Ascending aorta (tissue), 2 donors: ENCODE data around the gene LCLAT1. TPM values are rescaled to one million over a fixed set of nuclear protein-coding genes. Genes with fewer than 3 reads are reported as not detected.
"Not testable (repeated sequence)": the region's sequence is repeated elsewhere in the genome, so short reads cannot be mapped to it uniquely, and the experiment has no call there.

Experiments used
- DNase-seq, 2 donors: peaks; one replicate each; pipeline ENCODE4 v3.0.0-alpha.2; 2019; ENCODE audit warnings: low spot score in 2 of 2
- H3K27ac ChIP-seq, 2 donors: fragments of 200-600 bp; sonication (generic); one replicate each; pipeline ENCODE4 v1.5.1; 2016 to 2017; ENCODE audit warnings: mild to moderate bottlenecking in 1 of 2
- H3K27me3 ChIP-seq: fragments of 200-600 bp; sonication (generic); one replicate; pipeline ENCODE4 v1.5.1; 2017
- H3K36me3 ChIP-seq, 2 donors: fragments of 200-600 bp; sonication (generic); one replicate each; pipeline ENCODE4 v1.5.1; 2016
- H3K4me1 ChIP-seq, 2 donors: fragments of 200-600 bp; sonication (generic); one replicate each; pipeline ENCODE4 v1.5.1; 2016 to 2017; ENCODE audit warnings: mild to moderate bottlenecking in 1 of 2
- H3K4me3 ChIP-seq, 2 donors: fragments of 200-600 bp; sonication (generic); one replicate each; pipeline ENCODE4 v1.5.1; 2016 to 2017; ENCODE audit warnings: mild to moderate bottlenecking in 1 of 2
- H3K9me3 ChIP-seq, 2 donors: fragments of 200-600 bp; sonication (generic); one replicate each; pipeline ENCODE4 v1.5.1; 2016
- intact Hi-C: fragments of 100-400 bp; cut with DNase I; formaldehyde crosslinking; loops from one replicate; pipeline ENCODE4 v1.15.1; 2023
- total RNA-seq: library from RNA; depleted of rRNA; stranded (reverse); fragments of >200 nt; gene quantifications from one replicate; pipeline ENCODE4 v1.1.0, GENCODE V29; 2016
- TF ChIP-seq, protein P1 (sequence below), 3 experiments: fragments of 200-600 bp in 2 of 3; fragments of 450-650 bp in 1 of 3; sonication (generic) in 2 of 3; IDR thresholded peaks; one replicate each; pipeline ENCODE4 v1.5.1; 2016 to 2019; ENCODE audit warnings: antibody characterized with exemption in 3 of 3, mild to moderate bottlenecking in 1 of 3, moderate library complexity in 1 of 3

Gene LCLAT1
- total RNA-seq, 1 donor from 2014 or later: 9.8 TPM

DNA sequence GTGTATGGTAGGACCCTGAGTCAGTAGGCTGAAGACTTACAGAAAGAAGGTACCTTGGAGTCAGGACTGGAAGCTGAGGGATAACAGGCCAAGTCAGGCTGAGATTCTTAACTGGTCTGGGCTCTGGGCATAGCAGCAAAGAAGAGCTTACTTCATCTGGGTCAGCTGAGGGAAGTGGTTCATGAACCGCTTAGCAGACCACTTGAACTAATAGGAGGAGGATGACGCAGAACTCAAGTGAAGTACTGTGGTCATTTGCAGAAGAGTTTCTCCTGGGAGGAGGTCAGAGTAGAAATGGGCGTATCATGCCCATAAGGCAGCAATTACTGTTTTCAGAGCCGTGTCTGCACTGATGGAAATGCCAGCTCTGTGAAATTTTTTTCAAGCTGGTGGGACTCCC, 164.5 kb downstream of the LCLAT1 start:
- peak overlapping the region in 1 of 2 donors; percentile 1 for H3K27ac ChIP-seq
- intact Hi-C loops: no loop called here
- no peaks in the 10 kb centered on the region for H3K4me1 ChIP-seq
- no peaks in the 10 kb centered on the region for H3K27me3 ChIP-seq
- DNase-seq: no peak
- no peaks in the 10 kb centered on the region for H3K9me3 ChIP-seq
- H3K36me3 ChIP-seq: no peaks in the 10 kb centered on the region
- H3K4me3 ChIP-seq: no peak overlapping the region
- TF ChIP-seq, protein P1, sequence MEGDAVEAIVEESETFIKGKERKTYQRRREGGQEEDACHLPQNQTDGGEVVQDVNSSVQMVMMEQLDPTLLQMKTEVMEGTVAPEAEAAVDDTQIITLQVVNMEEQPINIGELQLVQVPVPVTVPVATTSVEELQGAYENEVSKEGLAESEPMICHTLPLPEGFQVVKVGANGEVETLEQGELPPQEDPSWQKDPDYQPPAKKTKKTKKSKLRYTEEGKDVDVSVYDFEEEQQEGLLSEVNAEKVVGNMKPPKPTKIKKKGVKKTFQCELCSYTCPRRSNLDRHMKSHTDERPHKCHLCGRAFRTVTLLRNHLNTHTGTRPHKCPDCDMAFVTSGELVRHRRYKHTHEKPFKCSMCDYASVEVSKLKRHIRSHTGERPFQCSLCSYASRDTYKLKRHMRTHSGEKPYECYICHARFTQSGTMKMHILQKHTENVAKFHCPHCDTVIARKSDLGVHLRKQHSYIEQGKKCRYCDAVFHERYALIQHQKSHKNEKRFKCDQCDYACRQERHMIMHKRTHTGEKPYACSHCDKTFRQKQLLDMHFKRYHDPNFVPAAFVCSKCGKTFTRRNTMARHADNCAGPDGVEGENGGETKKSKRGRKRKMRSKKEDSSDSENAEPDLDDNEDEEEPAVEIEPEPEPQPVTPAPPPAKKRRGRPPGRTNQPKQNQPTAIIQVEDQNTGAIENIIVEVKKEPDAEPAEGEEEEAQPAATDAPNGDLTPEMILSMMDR (IDR thresholded peaks at IDR 0.05): no peak

- Histone ChIP-seq H3K36me3 (no peaks in the 10 kb centered on the region), H3K4me1 (no peaks in the 10 kb centered on the region), H3K9me3 (no peaks in the 10 kb centered on the region), H3K27ac (no peak overlapping the region), H3K27me3 (no peaks in the 10 kb centered on the region), H3K4me3 (no peak overlapping the region)
- TF ChIP-seq, protein P1 (IDR thresholded peaks at IDR 0.05): no peak
- no peak for DNase-seq
- intact Hi-C loops: no loop called here
These were observed 165.3 kb downstream of the LCLAT1 start for GRCh38 chr2:30612371-30612770.

GRCh38 chr2:30613001-30613400, 166.0 kb downstream of the LCLAT1 start:
- Histone ChIP-seq H3K4me1 (no peaks in the 10 kb centered on the region), H3K4me3 (no peak overlapping the region), H3K27ac (no peak overlapping the region), H3K36me3 (no peaks in the 10 kb centered on the region), H3K27me3 (no peaks in the 10 kb centered on the region), H3K9me3 (no peaks in the 10 kb centered on the region)
- TF ChIP-seq, protein P1 (IDR thresholded peaks at IDR 0.05): no peak
- intact Hi-C loops: no loop called here
- no peak for DNase-seq

GRCh38 chr2:30614227-30614626, 167.2 kb downstream of the LCLAT1 start:
- H3K4me3 ChIP-seq, intact Hi-C loops, DNase-seq, H3K27me3 ChIP-seq, H3K9me3 ChIP-seq, H3K27ac ChIP-seq, H3K4me1 ChIP-seq, H3K36me3 ChIP-seq: not testable (repeated sequence)

DNA sequence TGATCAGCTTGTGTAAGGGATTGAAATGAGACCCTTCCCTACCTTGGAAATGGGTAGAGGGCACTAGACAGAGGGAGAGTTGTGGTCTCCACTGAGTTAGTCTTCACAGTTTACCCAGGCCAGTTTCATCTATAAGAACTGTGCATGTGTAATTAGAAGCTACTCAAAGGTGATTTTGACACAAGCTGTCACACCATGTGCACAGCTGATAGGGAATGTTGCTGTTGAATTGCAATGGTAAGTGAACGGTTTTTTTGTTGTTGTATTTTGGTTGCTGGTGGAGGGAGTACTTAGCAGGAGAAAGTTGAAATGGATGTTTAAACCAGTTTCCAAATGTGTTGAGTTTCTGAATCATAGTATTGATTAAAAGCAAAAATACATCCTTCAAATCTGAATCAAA, 168.9 kb downstream of the LCLAT1 start:
- no peak for DNase-seq
- H3K4me3 ChIP-seq: no peak overlapping the region
- H3K27me3 ChIP-seq: no peaks in the 10 kb centered on the region
- no peak overlapping the region for H3K27ac ChIP-seq
- no peaks in the 10 kb centered on the region for H3K9me3 ChIP-seq
- H3K4me1 ChIP-seq: no peaks in the 10 kb centered on the region
- intact Hi-C loops: no loop called here
- TF ChIP-seq, protein P1 (IDR thresholded peaks at IDR 0.05): no peak
- no peaks in the 10 kb centered on the region for H3K36me3 ChIP-seq

DNA sequence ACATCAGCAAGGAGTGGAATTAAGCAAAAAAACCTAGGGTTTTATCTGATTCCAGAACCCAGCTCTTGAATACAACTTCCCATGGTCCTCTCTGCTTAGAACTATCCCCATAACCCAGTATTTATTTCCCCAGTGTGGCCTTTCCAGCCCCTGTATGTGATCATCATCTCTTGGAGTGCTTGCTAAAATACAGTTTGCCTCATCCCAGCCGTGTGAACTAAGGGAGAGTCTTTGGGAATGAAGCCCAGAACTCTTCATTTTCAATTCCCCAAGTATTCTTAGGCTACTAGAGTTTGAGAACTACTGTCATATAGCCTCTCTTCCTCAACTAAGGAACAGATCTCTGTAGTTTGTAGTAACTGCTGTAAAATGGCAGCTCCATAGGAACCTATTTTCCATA, 173.1 kb downstream of the LCLAT1 start:
- no peaks in the 10 kb centered on the region for H3K36me3 ChIP-seq
- H3K27ac ChIP-seq: no peak overlapping the region
- H3K4me3 ChIP-seq: no peak overlapping the region
- TF ChIP-seq, protein P1 (IDR thresholded peaks at IDR 0.05): no peak
- no peaks in the 10 kb centered on the region for H3K4me1 ChIP-seq
- DNase-seq: no peak
- no peaks in the 10 kb centered on the region for H3K9me3 ChIP-seq
- intact Hi-C loops: no loop called here
- H3K27me3 ChIP-seq: no peaks in the 10 kb centered on the region
